HL-60 (cell line): ENCODE data around the gene GRIA3.

Source experiments
- CTCF ChIP-seq: IDR thresholded peaks from one replicate; pipeline ENCODE4 v1.5.1; 2011; ENCODE audit warnings: low read length, control low read depth, inconsistent platforms; ENCODE audit not compliant: insufficient read depth
- GABPA ChIP-seq: IDR thresholded peaks from 2 replicates; pipeline ENCODE4 v1.6.1; 2012; ENCODE audit warnings: low read depth
- POLR2AphosphoS5 ChIP-seq: IDR thresholded peaks from 2 replicates; pipeline ENCODE4 v1.6.1; 2012; ENCODE audit warnings: low read depth
- REST ChIP-seq: IDR thresholded peaks from 2 replicates; pipeline ENCODE4 v1.6.1; 2012; ENCODE audit warnings: low read depth; ENCODE audit not compliant: insufficient replicate concordance
- SPI1 ChIP-seq: IDR thresholded peaks from 2 replicates; pipeline ENCODE4 v1.6.1; 2012; ENCODE audit warnings: low read depth, mild to moderate bottlenecking, borderline replicate concordance

GRCh38 chrX:123489011-123489410, 304.9 kb downstream of the GRIA3 start:
- no peak for TF ChIP-seq REST
- no peak for TF ChIP-seq CTCF
- TF ChIP-seq POLR2AphosphoS5 = no peak
- no peak for TF ChIP-seq GABPA
- TF ChIP-seq SPI1 = no peak
